Esophagus muscularis mucosa (tissue), 4 donors: Measurements from ENCODE around the gene TMEM176A. TPM values are rescaled to one million over a fixed set of nuclear protein-coding genes. Genes with fewer than 3 reads are reported as not detected.

ENCODE experiments used
- DNase-seq: peaks from one replicate; pipeline ENCODE4 v3.0.0-alpha.2; 2017; ENCODE audit errors: extremely low spot score
- H3K27ac ChIP-seq, 4 donors: fragments of 200-600 bp; sonication (generic); replicated peaks in 1 of 4; 1 replicate in 3 of 4; 2 replicates in 1 of 4; pipeline ENCODE4 v1.5.1; 2016 to 2019; ENCODE audit warnings: mild to moderate bottlenecking in 1 of 4
- H3K27me3 ChIP-seq, 4 donors: fragments of 200-600 bp; sonication (generic); one replicate each; pipeline versions ENCODE4 v1.5.1 to v1.6.0; 2016 to 2019
- H3K36me3 ChIP-seq, 4 donors: fragments of 200-600 bp; sonication (generic); one replicate each; pipeline ENCODE4 v1.5.1; 2016 to 2019
- H3K4me1 ChIP-seq, 4 donors: fragments of 200-600 bp; sonication (generic); one replicate each; pipeline ENCODE4 v1.5.1; 2016 to 2019
- H3K4me3 ChIP-seq, 4 donors: fragments of 200-600 bp; sonication (generic); 1 replicate in 2 of 4; 2 replicates in 2 of 4; pipeline ENCODE4 v1.5.1; 2016 to 2019; ENCODE audit warnings: mild to moderate bottlenecking in 4 of 4, moderate library complexity in 1 of 4
- H3K9me3 ChIP-seq, 4 donors: fragments of 200-600 bp; sonication (generic); 1 replicate in 3 of 4; 2 replicates in 1 of 4; pipeline ENCODE4 v1.5.1; 2016 to 2019
- CTCF ChIP-seq, 3 experiments: fragments of 200-600 bp in 2 of 3; fragments of 450-650 bp in 1 of 3; sonication (generic) in 2 of 3; IDR thresholded peaks; one replicate each; pipeline ENCODE4 v1.5.1; 2017 to 2019; ENCODE audit warnings: antibody characterized with exemption in 3 of 3, mild to moderate bottlenecking in 2 of 3, moderate library complexity in 1 of 3
- EP300 ChIP-seq: sonication (generic); formaldehyde crosslinking; IDR thresholded peaks from one replicate; pipeline ENCODE4 v1.6.1; 2017; ENCODE audit warnings: antibody characterized with exemption
- POLR2A ChIP-seq: fragments of 450-650 bp; IDR thresholded peaks from one replicate; pipeline ENCODE4 v1.6.1; 2017; ENCODE audit warnings: antibody characterized with exemption, moderate library complexity, mild to moderate bottlenecking, low read depth
- POLR2AphosphoS5 ChIP-seq, 2 donors: sonication (generic); formaldehyde crosslinking; IDR thresholded peaks; one replicate each; pipeline ENCODE4 v1.6.1; 2017; ENCODE audit warnings: antibody characterized with exemption in 2 of 2
- WGBS: methylation state at CpG from one replicate; pipeline ENCODE4 v1.1.5; 2018; 5-methylcytosine and 5-hydroxymethylcytosine counted together
- intact Hi-C: fragments of 100-400 bp; cut with DNase I; formaldehyde crosslinking; loops from one replicate; pipeline ENCODE4 v1.15.1; 2023
- total RNA-seq, 4 donors: library from RNA; depleted of rRNA; stranded (reverse); fragments of >200 nt; gene quantifications; one replicate each; pipeline versions ENCODE4 v1.1.0 to v1.2.1, GENCODE V29; 2016

Gene TMEM176A
- total RNA-seq, 4 donors from 2014 or later: 11.6 to 47.7 (median 35.5) TPM

GRCh38 chr7:150828384-150828783, 27.8 kb downstream of the TMEM176A start:
- Histone ChIP-seq H3K9me3 (no peaks in the 10 kb centered on the region), H3K4me1 (peaks cover 0 to 5% (median 0%) of the 10 kb centered on the region in 4 donors), H3K36me3 (no peaks in the 10 kb centered on the region), H3K27me3 (peaks cover 0 to 16% (median 0%) of the 10 kb centered on the region in 4 donors), H3K4me3 (no peak overlapping the region), H3K27ac (no peak overlapping the region)
- DNase-seq: peak; percentile 53
- WGBS: 84% methylated on average over 2 of the region's 2 CpGs
- TF ChIP-seq CTCF (IDR thresholded peaks at IDR 0.05) (no peak), EP300 (no peak), POLR2A (no peak), POLR2AphosphoS5 (IDR thresholded peaks at IDR 0.05) (no peak)
- intact Hi-C loops: no loop called here

- Histone ChIP-seq H3K4me3 (no peak overlapping the region), H3K36me3 (no peaks in the 10 kb centered on the region), H3K27ac (no peak overlapping the region), H3K4me1 (peaks cover 0 to 4% (median 0%) of the 10 kb centered on the region in 4 donors), H3K27me3 (peaks cover 0 to 22% (median 0%) of the 10 kb centered on the region in 4 donors), H3K9me3 (no peaks in the 10 kb centered on the region)
- TF ChIP-seq POLR2AphosphoS5 (IDR thresholded peaks at IDR 0.05) (no peak), EP300 (no peak), POLR2A (no peak), CTCF (IDR thresholded peaks at IDR 0.05) (no peak)
- intact Hi-C loops: no loop called here
- no peak for DNase-seq
- WGBS: 45% methylated on average over 1 of the region's 1 CpG
Observed at GRCh38 chr7:150829426-150829825, 28.9 kb downstream of the TMEM176A start.

- H3K27me3 ChIP-seq: peaks cover 0 to 22% (median 0%) of the 10 kb centered on the region in 4 donors
- intact Hi-C loops: no loop called here
- H3K9me3 ChIP-seq: no peaks in the 10 kb centered on the region
- DNase-seq: peak; percentile 45
- no peak overlapping the region for H3K4me3 ChIP-seq
- no peak overlapping the region for H3K27ac ChIP-seq
- no peaks in the 10 kb centered on the region for H3K36me3 ChIP-seq
- 72% methylated on average over 1 of the region's 1 CpG for WGBS
- TF ChIP-seq POLR2AphosphoS5 (IDR thresholded peaks at IDR 0.05) (no peak), CTCF (IDR thresholded peaks at IDR 0.05) (no peak), POLR2A (no peak)
- no peaks in the 10 kb centered on the region for H3K4me1 ChIP-seq
Observed at GRCh38 chr7:150830937-150831336, 30.4 kb downstream of the TMEM176A start.

- Histone ChIP-seq H3K27ac (no peak overlapping the region), H3K27me3 (peaks cover 0 to 27% (median 0%) of the 10 kb centered on the region in 4 donors), H3K4me3 (no peak overlapping the region), H3K9me3 (no peaks in the 10 kb centered on the region), H3K4me1 (no peaks in the 10 kb centered on the region), H3K36me3 (no peaks in the 10 kb centered on the region)
- no peak for TF ChIP-seq EP300
- no peak for TF ChIP-seq POLR2A
- no peak for TF ChIP-seq CTCF (IDR thresholded peaks at IDR 0.05)
- TF ChIP-seq POLR2AphosphoS5 (IDR thresholded peaks at IDR 0.05): no peak
- intact Hi-C loops: no loop called here
- WGBS: 71% methylated on average over 1 of the region's 1 CpG
- DNase-seq: no peak
Observed at GRCh38 chr7:150831851-150832250, 31.3 kb downstream of the TMEM176A start.

GRCh38 chr7:150835019-150835418, 34.5 kb downstream of the TMEM176A start:
- H3K4me3 ChIP-seq: no peak overlapping the region
- 69% methylated on average over 1 of the region's 1 CpG for WGBS
- H3K27me3 ChIP-seq: peaks cover 0 to 27% (median 0%) of the 10 kb centered on the region in 4 donors
- TF ChIP-seq CTCF (IDR thresholded peaks at IDR 0.05) (no peak), POLR2A (no peak), POLR2AphosphoS5 (IDR thresholded peaks at IDR 0.05) (no peak), EP300 (no peak)
- H3K27ac ChIP-seq: no peak overlapping the region
- H3K4me1 ChIP-seq: no peaks in the 10 kb centered on the region
- no peaks in the 10 kb centered on the region for H3K36me3 ChIP-seq
- DNase-seq: no peak
- intact Hi-C loops: no loop called here
- no peaks in the 10 kb centered on the region for H3K9me3 ChIP-seq
